HG02642 (cell line): ENCODE measurements around the gene RASGEF1B.

Source experiments
- ATAC-seq: cut with Tn5 transposase; IDR thresholded peaks from one replicate; pipeline ENCODE4 v1.9.1; 2021; ENCODE audit warnings: mild to moderate bottlenecking; ENCODE audit not compliant: unreplicated experiment, poor library complexity

The RASGEF1B gene

GRCh38 chr4:81405900-81406401 is 65.8 kb downstream of the RASGEF1B start:
- ATAC-seq, result peak; percentile 79

GRCh38 chr4:81404741-81405140 is 67.0 kb downstream of the RASGEF1B start:
- no peak for ATAC-seq

GRCh38 chr4:81404294-81404693 is 67.4 kb downstream of the RASGEF1B start:
- ATAC-seq, result no peak

- no peak for ATAC-seq
Measured at GRCh38 chr4:81399306-81400086, 72.2 kb downstream of the RASGEF1B start.

GRCh38 chr4:81398379-81398778 is 73.3 kb downstream of the RASGEF1B start:
- no peak for ATAC-seq

GRCh38 chr4:81397635-81398034 is 74.1 kb downstream of the RASGEF1B start:
- ATAC-seq, result no peak

- no peak for ATAC-seq
Measured at GRCh38 chr4:81395239-81395638, 76.5 kb downstream of the RASGEF1B start.

- ATAC-seq, result no peak
Measured at GRCh38 chr4:81392164-81392563, 79.5 kb downstream of the RASGEF1B start.

GRCh38 chr4:81389720-81390119 is 82.0 kb downstream of the RASGEF1B start:
- ATAC-seq, result no peak

GRCh38 chr4:81380437-81380836 is 91.3 kb downstream of the RASGEF1B start:
- no peak for ATAC-seq

GRCh38 chr4:81378386-81378785 is 93.3 kb downstream of the RASGEF1B start:
- no peak for ATAC-seq

- ATAC-seq, result no peak
Measured at GRCh38 chr4:81377191-81377590, 94.5 kb downstream of the RASGEF1B start.

- ATAC-seq, result no peak
Measured at GRCh38 chr4:81376720-81377119, 95.0 kb downstream of the RASGEF1B start.
